Stimulated activated naive CD8-positive, alpha-beta T cell treated with anti-CD3 and anti-CD28 coated beads, Interleukin-15, amount 100 ng/mL, for 72 hours (primary cell): ENCODE data around the gene OAS3.

Experiments used
- ATAC-seq: fragments of 150-1000 bp; cut with Tn5 transposase; 2 replicates; pipeline ENCODE4 v1.10.0; 2021; ENCODE audit warnings: mild to moderate bottlenecking, moderate library complexity
- DNase-seq, 2 donors: peaks; one replicate each; pipeline ENCODE4 v3.0.0; 2021 to 2022
- H3K27ac Mint-ChIP-seq, 2 donors: one replicate each; pipeline ENCODE4 v1.8.0; 2022; ENCODE audit warnings: mild to moderate bottlenecking in 2 of 2, mixed read lengths in 2 of 2, moderate library complexity in 2 of 2
- H3K27me3 Mint-ChIP-seq: one replicate; pipeline ENCODE4 v1.8.0; 2022; ENCODE audit warnings: mixed read lengths
- H3K4me1 Mint-ChIP-seq: one replicate; pipeline ENCODE4 v1.8.0; 2022; ENCODE audit warnings: mild to moderate bottlenecking, mixed read lengths
- H3K4me3 Mint-ChIP-seq, 2 donors: one replicate each; pipeline ENCODE4 v1.8.0; 2022; ENCODE audit warnings: mild to moderate bottlenecking in 2 of 2, mixed read lengths in 2 of 2, moderate library complexity in 1 of 2
- H3K9me3 Mint-ChIP-seq, 2 donors: one replicate each; pipeline ENCODE4 v1.8.0; 2022; ENCODE audit warnings: mixed read lengths in 2 of 2

Gene OAS3

DNA sequence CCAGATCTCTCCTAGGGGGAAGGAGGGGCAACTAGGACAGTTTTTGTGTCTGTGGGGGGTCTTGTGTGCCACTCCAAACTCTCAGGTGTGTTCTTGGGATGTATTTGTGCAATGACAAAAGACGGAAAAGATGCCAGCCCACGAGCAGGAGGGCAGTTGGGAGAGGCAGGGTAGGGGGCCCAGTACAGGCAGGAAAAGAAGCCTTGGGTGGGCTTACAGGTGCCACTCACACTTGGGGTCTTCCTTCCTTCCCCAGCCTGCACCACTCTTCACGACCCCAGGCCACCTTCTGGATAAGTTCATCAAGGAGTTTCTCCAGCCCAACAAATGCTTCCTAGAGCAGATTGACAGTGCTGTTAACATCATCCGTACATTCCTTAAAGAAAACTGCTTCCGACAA is 64.4 kb downstream of the OAS3 start:
- H3K27ac Mint-ChIP-seq = peak overlapping the region in 1 of 2 donors; percentile 19
- no peak overlapping the region for H3K4me3 Mint-ChIP-seq
- ATAC-seq = no peak
- H3K9me3 Mint-ChIP-seq = peaks cover 0 to 3% of the 10 kb centered on the region in 2 donors
- H3K4me1 Mint-ChIP-seq = no peaks in the 10 kb centered on the region
- DNase-seq = no peak
- H3K27me3 Mint-ChIP-seq = no peaks in the 10 kb centered on the region

DNA sequence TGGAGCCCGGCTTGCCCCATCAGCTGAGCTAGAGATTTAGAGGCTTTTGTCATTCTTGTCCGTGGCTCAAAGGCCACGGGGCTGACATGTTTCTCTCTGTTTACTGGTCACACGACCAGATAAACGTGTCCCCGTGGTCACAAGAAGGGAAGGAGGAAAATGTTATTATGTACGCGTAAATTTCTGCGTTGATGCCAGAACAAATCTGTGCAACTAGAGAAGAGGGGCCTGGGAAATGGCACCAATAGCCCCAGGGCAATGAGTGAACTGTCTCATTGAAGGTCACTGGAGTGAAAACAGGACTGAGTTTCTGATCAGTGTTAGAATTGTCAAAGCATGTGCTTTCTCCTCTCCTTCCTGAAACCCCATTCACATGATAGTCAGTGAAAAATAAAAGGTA is 65.4 kb downstream of the OAS3 start:
- no peaks in the 10 kb centered on the region for H3K4me1 Mint-ChIP-seq
- no peaks in the 10 kb centered on the region for H3K9me3 Mint-ChIP-seq
- DNase-seq (no peak), ATAC-seq (no peak)
- peak overlapping the region in 1 of 2 donors; percentile 86 for H3K27ac Mint-ChIP-seq
- H3K27me3 Mint-ChIP-seq = no peaks in the 10 kb centered on the region
- H3K4me3 Mint-ChIP-seq = no peak overlapping the region

DNA sequence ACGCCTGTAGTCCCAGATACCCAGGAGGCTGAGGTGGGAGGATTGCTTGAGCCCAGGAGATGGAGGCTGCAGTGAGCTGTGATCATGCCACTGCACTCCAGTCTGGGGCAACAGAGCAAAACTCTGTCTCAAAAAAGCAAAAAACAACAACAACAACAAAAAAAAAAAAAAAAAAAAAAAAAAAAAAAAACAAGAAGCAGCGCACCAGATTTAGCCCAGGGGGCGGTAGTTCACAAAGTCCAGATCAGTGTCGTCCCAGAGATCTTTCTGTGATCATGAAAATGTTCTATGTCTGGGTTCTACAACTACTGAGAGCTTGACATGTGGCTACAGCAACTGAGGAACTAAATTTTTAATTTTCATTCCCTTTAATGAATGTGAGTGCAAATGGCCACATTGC is 67.5 kb downstream of the OAS3 start:
- DNase-seq = no peak
- peaks cover 4 to 11% of the 10 kb centered on the region in 2 donors for H3K9me3 Mint-ChIP-seq
- no peaks in the 10 kb centered on the region for H3K4me1 Mint-ChIP-seq
- no peak for ATAC-seq
- no peaks in the 10 kb centered on the region for H3K27me3 Mint-ChIP-seq
- H3K27ac Mint-ChIP-seq = no peak overlapping the region
- H3K4me3 Mint-ChIP-seq = no peak overlapping the region

GRCh38 chr12:113006206-113006605 is 67.9 kb downstream of the OAS3 start:
- H3K27ac Mint-ChIP-seq = no peak overlapping the region

DNA sequence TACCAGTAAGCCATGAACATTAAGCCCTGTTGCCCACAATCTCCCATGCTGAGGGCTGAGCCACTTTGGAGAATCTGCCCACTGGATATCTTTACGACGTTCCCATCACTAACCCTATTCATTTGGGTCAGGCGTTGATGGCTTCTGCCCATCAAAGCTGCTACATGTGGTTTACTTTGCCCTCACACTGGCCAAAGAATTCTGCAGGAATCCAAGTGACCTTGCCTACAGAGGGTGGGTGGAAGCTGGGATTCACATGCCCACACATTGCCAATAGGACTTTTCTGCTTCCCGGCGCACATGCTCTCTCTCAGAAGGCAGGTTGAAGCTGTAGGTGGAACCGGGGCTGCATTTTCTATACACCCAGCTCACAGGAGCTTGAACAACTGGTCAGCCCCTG is 68.4 kb downstream of the OAS3 start:
- Mint-ChIP-seq H3K9me3 (peaks cover 8 to 17% of the 10 kb centered on the region in 2 donors), H3K27me3 (no peaks in the 10 kb centered on the region), H3K4me1 (no peaks in the 10 kb centered on the region), H3K4me3 (no peak overlapping the region), H3K27ac (no peak overlapping the region)
- ATAC-seq (no peak), DNase-seq (no peak)

More at GRCh38 chr12:113006206-113006605, 67.9 kb downstream of the OAS3 start:
- no peak for DNase-seq
- ATAC-seq = no peak
- no peak overlapping the region for H3K4me3 Mint-ChIP-seq
- H3K27me3 Mint-ChIP-seq = no peaks in the 10 kb centered on the region
- H3K4me1 Mint-ChIP-seq = no peaks in the 10 kb centered on the region
- H3K9me3 Mint-ChIP-seq = peaks cover 8 to 14% of the 10 kb centered on the region in 2 donors

DNA sequence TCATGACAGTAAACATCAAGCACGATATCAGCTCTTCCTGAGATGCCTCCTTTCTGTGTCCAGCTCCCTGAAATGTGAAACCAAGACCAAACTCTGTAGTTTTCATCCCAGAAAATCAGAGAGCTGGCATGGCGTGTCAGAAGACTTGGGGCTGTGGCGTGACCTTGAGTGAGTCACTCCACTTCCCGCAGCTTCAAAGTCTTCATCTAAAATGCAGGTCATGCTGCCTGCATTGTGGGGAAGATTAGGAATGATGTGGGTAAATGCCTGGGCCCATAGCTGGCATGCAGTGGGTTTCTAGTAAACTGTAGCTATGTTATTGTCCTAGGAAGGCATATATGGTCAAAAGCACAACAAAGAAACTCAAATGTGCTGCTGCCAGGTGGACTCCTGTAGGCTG is 68.9 kb downstream of the OAS3 start:
- Mint-ChIP-seq H3K9me3 (peaks cover 8 to 21% of the 10 kb centered on the region in 2 donors), H3K4me1 (no peaks in the 10 kb centered on the region)

DNA sequence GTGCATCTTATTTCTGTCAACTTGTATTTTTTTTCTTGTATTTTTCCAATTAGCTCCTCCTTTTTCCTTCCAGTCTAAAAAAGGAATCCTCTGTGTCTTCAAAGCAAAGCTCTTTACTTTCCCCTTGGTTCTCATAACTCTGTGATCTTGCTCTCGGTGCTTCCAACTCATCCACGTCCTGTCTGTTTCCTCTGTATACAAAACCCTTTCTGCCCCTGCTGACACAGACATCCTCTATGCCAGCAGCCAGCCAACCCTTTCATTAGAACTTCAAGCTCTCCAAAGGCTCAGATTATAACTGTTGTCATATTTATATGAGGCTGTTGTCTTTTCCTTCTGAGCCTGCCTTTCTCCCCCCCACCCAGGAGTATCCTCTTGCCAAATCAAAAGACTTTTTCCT is 72.4 kb downstream of the OAS3 start:
- no peak for DNase-seq
- peaks cover 8 to 21% of the 10 kb centered on the region in 2 donors for H3K9me3 Mint-ChIP-seq
- no peak for ATAC-seq
- H3K4me1 Mint-ChIP-seq = no peaks in the 10 kb centered on the region
- H3K27me3 Mint-ChIP-seq = no peaks in the 10 kb centered on the region
- peak overlapping the region in 1 of 2 donors; percentile 69 for H3K27ac Mint-ChIP-seq
- H3K4me3 Mint-ChIP-seq = no peak overlapping the region

More for the DNA sequence above, 68.9 kb downstream of the OAS3 start:
- DNase-seq (no peak), ATAC-seq (no peak)
- peak overlapping the region in 1 of 2 donors; percentile 14 for H3K27ac Mint-ChIP-seq
- H3K27me3 Mint-ChIP-seq = no peaks in the 10 kb centered on the region
- H3K4me3 Mint-ChIP-seq = no peak overlapping the region

GRCh38 chr12:113014565-113014964 is 76.3 kb downstream of the OAS3 start:
- Mint-ChIP-seq H3K4me3 (no peak overlapping the region), H3K4me1 (no peaks in the 10 kb centered on the region), H3K9me3 (peaks cover 8 to 19% of the 10 kb centered on the region in 2 donors), H3K27ac (no peak overlapping the region), H3K27me3 (no peaks in the 10 kb centered on the region)
- ATAC-seq (no peak), DNase-seq (no peak)

GRCh38 chr12:113016796-113017195 is 78.5 kb downstream of the OAS3 start:
- Mint-ChIP-seq H3K4me1 (peaks cover 5% of the 10 kb centered on the region), H3K27ac (no peak overlapping the region)

GRCh38 chr12:113019025-113019424 is 80.8 kb downstream of the OAS3 start:
- Mint-ChIP-seq H3K9me3 (no peaks in the 10 kb centered on the region), H3K27ac (no peak overlapping the region), H3K27me3 (no peaks in the 10 kb centered on the region), H3K4me1 (peaks cover 15% of the 10 kb centered on the region), H3K4me3 (no peak overlapping the region)
- DNase-seq (no peak), ATAC-seq (no peak)

More at GRCh38 chr12:113016796-113017195, 78.5 kb downstream of the OAS3 start:
- DNase-seq = no peak
- Mint-ChIP-seq H3K9me3 (peaks cover 0 to 3% of the 10 kb centered on the region in 2 donors), H3K27me3 (no peaks in the 10 kb centered on the region), H3K4me3 (no peak overlapping the region)
- ATAC-seq = no peak

DNA sequence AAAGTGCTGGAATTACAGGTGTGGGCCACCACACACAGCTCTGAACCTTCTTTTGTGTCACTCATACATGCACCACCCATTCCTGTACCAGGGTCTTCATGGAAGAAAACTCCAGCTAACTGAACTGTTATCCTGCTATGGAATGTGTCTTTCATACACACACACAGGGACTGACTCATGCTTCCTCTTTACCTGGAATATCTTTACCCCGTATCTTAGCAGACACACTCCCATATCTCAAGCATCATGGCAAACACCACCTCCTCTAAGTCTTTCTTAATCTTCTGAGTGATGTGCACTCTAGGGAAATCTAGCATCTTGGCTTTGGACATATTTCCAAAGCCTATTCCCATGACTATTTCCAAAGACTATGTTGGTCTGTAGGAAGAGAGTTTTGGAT is 83.2 kb downstream of the OAS3 start:
- no peak for ATAC-seq
- no peak overlapping the region for H3K4me3 Mint-ChIP-seq
- H3K27ac Mint-ChIP-seq = peak overlapping the region in 1 of 2 donors; percentile 36
- no peaks in the 10 kb centered on the region for H3K27me3 Mint-ChIP-seq
- no peaks in the 10 kb centered on the region for H3K9me3 Mint-ChIP-seq
- no peak for DNase-seq
- H3K4me1 Mint-ChIP-seq = peaks cover 15% of the 10 kb centered on the region
